HS-27A (cell line): ENCODE results near the gene GJD4.

ENCODE experiments used
- DNase-seq: peaks from one replicate; pipeline ENCODE4 v3.0.0-alpha.2; 2012; ENCODE audit warnings: low read depth, missing footprints

The GJD4 gene

GRCh38 chr10:35605191-35605590 lies at the start of gene GJD4:
TSS of gene GJD4 (plus strand) at chr10:35605341. CDS start at chr10:35605568, 227 bp downstream.
- no peak for DNase-seq

- DNase-seq: no peak
Measured at GRCh38 chr10:35555962-35556930, 48.9 kb upstream of the GJD4 start.

GRCh38 chr10:35558276-35558675 lies 46.9 kb upstream of the GJD4 start:
- no peak for DNase-seq

- DNase-seq: no peak
Measured at GRCh38 chr10:35559416-35559815, 45.7 kb upstream of the GJD4 start.

GRCh38 chr10:35561715-35562114 lies 43.4 kb upstream of the GJD4 start:
- DNase-seq: no peak

- DNase-seq: no peak
Measured at GRCh38 chr10:35562427-35562826, 42.7 kb upstream of the GJD4 start.

GRCh38 chr10:35563261-35563891 lies 41.8 kb upstream of the GJD4 start:
- DNase-seq: no peak

- DNase-seq: no peak
Measured at GRCh38 chr10:35564341-35564968, 40.7 kb upstream of the GJD4 start.

- no peak for DNase-seq
Measured at GRCh38 chr10:35565602-35566081, 39.5 kb upstream of the GJD4 start.

- no peak for DNase-seq
Measured at GRCh38 chr10:35567951-35568350, 37.2 kb upstream of the GJD4 start.

GRCh38 chr10:35568483-35569015 lies 36.6 kb upstream of the GJD4 start:
- no peak for DNase-seq

GRCh38 chr10:35569111-35569707 lies 35.9 kb upstream of the GJD4 start:
- no peak for DNase-seq

- no peak for DNase-seq
Measured at GRCh38 chr10:35569836-35570235, 35.3 kb upstream of the GJD4 start.

GRCh38 chr10:35570397-35570796 lies 34.7 kb upstream of the GJD4 start:
- no peak for DNase-seq

- no peak for DNase-seq
Measured at GRCh38 chr10:35572583-35572982, 32.6 kb upstream of the GJD4 start.

GRCh38 chr10:35573796-35574195 lies 31.3 kb upstream of the GJD4 start:
- DNase-seq: no peak

- peak; percentile 75 for DNase-seq
Measured at GRCh38 chr10:35574924-35575352, 30.2 kb upstream of the GJD4 start.

- DNase-seq: no peak
Measured at GRCh38 chr10:35575640-35576039, 29.5 kb upstream of the GJD4 start.

- DNase-seq: no peak
Measured at GRCh38 chr10:35576730-35577129, 28.4 kb upstream of the GJD4 start.

GRCh38 chr10:35577926-35578617 lies 27.1 kb upstream of the GJD4 start:
- DNase-seq: no peak

- DNase-seq: no peak
Measured at GRCh38 chr10:35578618-35578956, 26.6 kb upstream of the GJD4 start.
